ENCODE data around the gene MYH7. TPM values are rescaled to one million over a fixed set of nuclear protein-coding genes. Genes with fewer than 3 reads are reported as not detected.

MYH7 gene
- total and polyA plus RNA-seq, 2 donors (not counting 1 experiment from before 2014, with no cell fraction given) = not detected

DNA sequence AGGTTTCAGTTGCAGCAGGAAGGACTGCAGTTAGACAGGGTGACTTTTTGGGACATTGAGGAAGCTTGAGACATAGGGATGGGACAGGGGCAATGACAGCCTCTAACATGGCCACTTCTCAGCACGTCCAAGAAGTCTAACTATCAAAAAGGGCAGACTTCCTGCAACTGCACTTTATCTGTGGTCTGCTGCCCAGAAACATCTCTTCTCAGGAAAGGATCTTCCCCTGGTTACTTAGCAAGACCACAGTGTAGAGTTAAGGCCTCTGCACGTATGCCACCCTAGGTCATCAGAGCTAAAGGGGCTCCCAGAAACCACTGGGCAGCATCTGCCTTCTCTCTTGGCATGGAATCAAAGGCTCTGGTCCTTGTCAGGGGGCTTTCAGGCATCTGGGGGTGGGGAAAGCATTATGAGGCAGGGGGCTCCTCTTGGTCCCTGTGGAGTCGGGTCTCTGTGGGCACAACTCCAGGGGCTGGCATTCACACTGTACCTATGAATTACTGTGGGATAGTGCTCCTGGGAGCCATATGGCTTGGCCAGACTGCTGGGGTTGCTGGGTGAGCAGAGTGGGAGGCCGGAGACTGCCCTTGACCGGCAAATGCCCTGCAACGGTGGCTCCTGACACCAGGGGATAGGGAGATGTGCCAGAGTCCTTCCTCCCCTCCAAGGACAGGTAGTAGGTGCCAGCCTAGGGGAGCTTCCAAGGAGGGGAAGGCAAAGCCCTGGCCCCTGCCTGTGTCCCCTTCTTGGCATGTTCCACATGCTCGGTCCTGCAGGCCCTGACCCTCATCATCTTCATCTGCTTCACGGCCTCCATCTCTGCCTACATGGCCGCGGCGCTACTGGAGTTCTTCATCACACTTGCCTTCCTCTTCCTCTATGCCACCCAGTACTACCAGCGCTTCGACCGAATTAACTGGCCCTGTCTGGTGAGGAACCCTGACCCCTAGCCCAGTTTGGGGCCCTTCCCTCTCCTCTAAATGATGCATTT, 57.6 kb downstream of the MYH7 start:
- Histone ChIP-seq H3K36me3 (ENCODE audit: control insufficient read depth, insufficient read depth, low read length) (no peaks in the 10 kb centered on the region), H4K20me1 (ENCODE audit: control insufficient read depth, extremely low read depth, insufficient read depth, low read length) (no peaks in the 10 kb centered on the region), H3K79me2 (ENCODE audit: control insufficient read depth, insufficient read depth, low read length) (no peaks in the 10 kb centered on the region), H3K27me3 (ENCODE audit: control insufficient read depth, insufficient read depth, low read length) (peaks cover 3% of the 10 kb centered on the region), H2AFZ (ENCODE audit: low read length) (no peak overlapping the region), H3K27ac (ENCODE audit: insufficient read depth, low read length) (no peak overlapping the region), H3K4me2 (ENCODE audit: extremely low read depth, insufficient read depth, low read length) (no peak overlapping the region), H3K4me3 (replicated peaks in 1 of 4; ENCODE audit: control extremely low read depth in 1 of 4, insufficient read depth in 1 of 4, low read depth in 3 of 4, low read length in 4 of 4) (no peak overlapping the region), H3K9me3 (ENCODE audit: control insufficient read depth, insufficient read depth, low read depth, low read length) (no peaks in the 10 kb centered on the region), H3K4me1 (ENCODE audit: control insufficient read depth, extremely low read depth, insufficient read depth, low read length) (no peaks in the 10 kb centered on the region), H3K9ac (ENCODE audit: insufficient read depth, low read length) (no peak overlapping the region)
- TF ChIP-seq, protein P1, sequence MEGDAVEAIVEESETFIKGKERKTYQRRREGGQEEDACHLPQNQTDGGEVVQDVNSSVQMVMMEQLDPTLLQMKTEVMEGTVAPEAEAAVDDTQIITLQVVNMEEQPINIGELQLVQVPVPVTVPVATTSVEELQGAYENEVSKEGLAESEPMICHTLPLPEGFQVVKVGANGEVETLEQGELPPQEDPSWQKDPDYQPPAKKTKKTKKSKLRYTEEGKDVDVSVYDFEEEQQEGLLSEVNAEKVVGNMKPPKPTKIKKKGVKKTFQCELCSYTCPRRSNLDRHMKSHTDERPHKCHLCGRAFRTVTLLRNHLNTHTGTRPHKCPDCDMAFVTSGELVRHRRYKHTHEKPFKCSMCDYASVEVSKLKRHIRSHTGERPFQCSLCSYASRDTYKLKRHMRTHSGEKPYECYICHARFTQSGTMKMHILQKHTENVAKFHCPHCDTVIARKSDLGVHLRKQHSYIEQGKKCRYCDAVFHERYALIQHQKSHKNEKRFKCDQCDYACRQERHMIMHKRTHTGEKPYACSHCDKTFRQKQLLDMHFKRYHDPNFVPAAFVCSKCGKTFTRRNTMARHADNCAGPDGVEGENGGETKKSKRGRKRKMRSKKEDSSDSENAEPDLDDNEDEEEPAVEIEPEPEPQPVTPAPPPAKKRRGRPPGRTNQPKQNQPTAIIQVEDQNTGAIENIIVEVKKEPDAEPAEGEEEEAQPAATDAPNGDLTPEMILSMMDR (conservative IDR thresholded peaks at IDR 0.05 in 1 of 2, IDR thresholded peaks at IDR 0.05 in 1 of 2; ENCODE audit: low read depth in 1 of 2, low read length in 2 of 2) = no peak
- peak; percentile 13 for TF ChIP-seq EZH2 (IDR thresholded peaks at IDR 0.05; ENCODE audit: low read length, missing control alignments)
- DNase-seq (ENCODE audit: low read depth in 2 of 2) = no peak

DNA sequence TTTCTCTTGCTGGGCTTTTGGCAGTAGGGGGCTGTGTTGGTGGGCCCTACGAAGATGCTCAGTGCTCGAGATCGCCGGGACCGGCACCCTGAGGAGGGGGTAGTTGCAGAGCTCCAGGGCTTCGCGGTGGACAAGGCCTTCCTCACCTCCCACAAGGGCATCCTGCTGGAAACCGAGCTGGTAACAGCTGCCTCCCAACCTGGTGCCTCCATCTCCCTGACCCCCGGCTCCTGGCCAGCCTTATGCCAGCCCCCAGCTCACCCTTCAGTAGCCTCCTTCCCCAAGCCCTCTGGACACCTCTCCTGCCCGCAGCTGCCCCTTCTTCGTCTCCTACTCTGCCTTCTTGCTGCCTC, 58.3 kb downstream of the MYH7 start:
- TF ChIP-seq EZH2 (IDR thresholded peaks at IDR 0.05; ENCODE audit: low read length, missing control alignments) = peak; percentile 54
- TF ChIP-seq, protein P1 (conservative IDR thresholded peaks at IDR 0.05 in 1 of 2, IDR thresholded peaks at IDR 0.05 in 1 of 2; ENCODE audit: low read depth in 1 of 2, low read length in 2 of 2) = no peak
- no peak overlapping the region for H2AFZ ChIP-seq (ENCODE audit: low read length)
- no peak overlapping the region for H3K4me3 ChIP-seq (replicated peaks in 1 of 4; ENCODE audit: control extremely low read depth in 1 of 4, insufficient read depth in 1 of 4, low read depth in 3 of 4, low read length in 4 of 4)
- H3K36me3 ChIP-seq (ENCODE audit: control insufficient read depth, insufficient read depth, low read length) = no peaks in the 10 kb centered on the region
- no peak overlapping the region for H3K27ac ChIP-seq (ENCODE audit: insufficient read depth, low read length)
- H3K9me3 ChIP-seq (ENCODE audit: control insufficient read depth, insufficient read depth, low read depth, low read length) = no peaks in the 10 kb centered on the region
- H3K27me3 ChIP-seq (ENCODE audit: control insufficient read depth, insufficient read depth, low read length) = peaks cover 3% of the 10 kb centered on the region
- no peak for DNase-seq (ENCODE audit: low read depth in 2 of 2)
- no peaks in the 10 kb centered on the region for H3K79me2 ChIP-seq (ENCODE audit: control insufficient read depth, insufficient read depth, low read length)
- H3K4me1 ChIP-seq (ENCODE audit: control insufficient read depth, extremely low read depth, insufficient read depth, low read length) = no peaks in the 10 kb centered on the region
- H3K4me2 ChIP-seq (ENCODE audit: extremely low read depth, insufficient read depth, low read length) = no peak overlapping the region
- no peaks in the 10 kb centered on the region for H4K20me1 ChIP-seq (ENCODE audit: control insufficient read depth, extremely low read depth, insufficient read depth, low read length)
- no peak overlapping the region for H3K9ac ChIP-seq (ENCODE audit: insufficient read depth, low read length)

DNA sequence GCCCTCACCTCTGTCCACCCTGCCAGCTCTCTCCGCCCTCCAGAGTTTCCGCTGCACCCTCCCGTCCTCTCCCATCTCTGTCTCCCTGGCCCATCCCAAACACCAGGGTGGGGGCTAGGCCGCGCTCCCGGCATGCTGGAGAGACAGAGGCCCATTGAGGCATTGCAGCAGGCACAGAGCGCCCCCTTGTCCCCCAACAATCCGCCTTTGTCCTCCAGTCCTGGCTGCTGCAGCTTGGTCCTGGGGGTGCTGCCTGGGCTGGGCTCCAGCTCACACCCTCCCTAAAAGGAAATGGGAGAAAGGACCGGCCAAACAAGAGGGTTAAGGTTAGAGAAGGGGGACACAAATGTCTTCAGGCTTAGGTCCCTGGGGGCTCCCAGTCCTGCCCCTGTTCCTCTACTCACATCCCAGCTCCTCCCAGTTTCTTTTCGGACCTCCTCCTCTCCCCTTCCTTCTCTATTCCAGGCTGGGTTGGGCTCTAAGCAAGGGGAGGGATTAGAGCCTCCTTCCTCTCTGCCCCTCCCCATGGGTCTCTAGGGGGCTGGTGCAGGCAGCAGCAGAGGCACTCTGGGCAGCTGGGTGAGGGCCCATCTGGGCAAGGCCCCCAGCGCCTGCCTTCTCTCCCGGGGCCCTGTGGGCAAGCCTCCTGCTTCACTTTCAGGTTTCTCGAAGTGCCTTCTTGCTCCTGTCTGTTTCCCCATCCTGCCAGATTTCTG, 58.8 kb downstream of the MYH7 start, which contains the start of gene CMTM5:
TSS of gene CMTM5 (plus strand) at position 565 of the 716 bp plus-strand sequence. CDS start 206 bp downstream, outside the sequence.
- Histone ChIP-seq H3K79me2 (ENCODE audit: control insufficient read depth, insufficient read depth, low read length) (no peaks in the 10 kb centered on the region), H3K27ac (ENCODE audit: insufficient read depth, low read length) (no peak within 1 kb of the TSS), H3K9ac (ENCODE audit: insufficient read depth, low read length) (no peak within 1 kb of the TSS), H3K4me2 (ENCODE audit: extremely low read depth, insufficient read depth, low read length) (no peak within 1 kb of the TSS), H3K27me3 (ENCODE audit: control insufficient read depth, insufficient read depth, low read length) (peaks cover 8% of the 10 kb centered on the region), H3K4me1 (ENCODE audit: control insufficient read depth, extremely low read depth, insufficient read depth, low read length) (no peaks in the 10 kb centered on the region), H3K9me3 (ENCODE audit: control insufficient read depth, insufficient read depth, low read depth, low read length) (no peaks in the 10 kb centered on the region), H2AFZ (ENCODE audit: low read length) (no peak within 1 kb of the TSS), H3K36me3 (ENCODE audit: control insufficient read depth, insufficient read depth, low read length) (no peaks in the 10 kb centered on the region), H4K20me1 (ENCODE audit: control insufficient read depth, extremely low read depth, insufficient read depth, low read length) (no peaks in the 10 kb centered on the region), H3K4me3 (replicated peaks in 1 of 4; ENCODE audit: control extremely low read depth in 1 of 4, insufficient read depth in 1 of 4, low read depth in 3 of 4, low read length in 4 of 4) (no peak within 1 kb of the TSS)
- no peak for TF ChIP-seq EZH2 (IDR thresholded peaks at IDR 0.05; ENCODE audit: low read length, missing control alignments)
- TF ChIP-seq, protein P1 (conservative IDR thresholded peaks at IDR 0.05 in 1 of 2, IDR thresholded peaks at IDR 0.05 in 1 of 2; ENCODE audit: low read depth in 1 of 2, low read length in 2 of 2) = no peak
- no peak for DNase-seq (ENCODE audit: low read depth in 2 of 2)
